Fibroblast of skin of back (primary cell): Measurements from ENCODE around the gene NUMBL.
A peak's percentile ranks its signal among the peaks of the same experiment; 100 is the strongest.
"Not testable (repeated sequence)": the region's sequence is repeated elsewhere in the genome, so short reads cannot be mapped to it uniquely, and the experiment has no call there.

Experiments
- DNase-seq: peaks from one replicate; pipeline ENCODE4 v3.0.0-alpha.2; 2013

Gene NUMBL

DNA sequence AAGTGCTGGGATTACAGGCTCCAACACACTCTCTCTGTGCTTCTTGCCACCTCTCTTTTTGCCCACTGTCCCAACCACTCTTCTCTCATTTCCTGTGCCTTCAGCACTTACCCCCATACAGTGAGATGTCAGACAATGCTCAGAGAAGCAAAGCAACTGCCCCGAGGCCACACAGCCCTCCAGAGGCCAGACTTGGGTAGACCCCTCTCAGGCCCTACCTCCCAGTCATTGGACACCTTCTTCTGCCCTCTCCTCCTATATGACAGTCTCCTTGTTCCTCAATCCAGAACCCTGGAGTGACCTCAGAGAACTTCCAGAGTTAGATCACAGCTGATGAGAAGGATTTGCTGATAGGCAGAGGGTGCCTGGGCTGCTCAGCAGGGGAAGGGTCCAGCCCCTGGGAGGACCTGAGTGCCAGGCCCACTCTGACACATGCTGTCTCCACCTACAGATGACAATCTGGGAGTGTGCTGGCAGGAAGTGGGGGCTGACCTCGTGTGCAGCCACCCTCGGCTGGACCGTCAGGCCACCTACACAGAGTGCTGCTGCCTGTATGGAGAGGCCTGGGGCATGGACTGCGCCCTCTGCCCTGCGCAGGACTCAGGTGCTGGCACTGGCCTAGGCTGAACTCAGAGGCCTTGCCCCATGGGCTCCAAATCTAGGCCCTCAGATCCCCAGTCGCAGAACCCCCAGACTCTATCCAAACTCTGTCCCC lies 64.9 kb downstream of the NUMBL start:
- no peak for DNase-seq

DNA sequence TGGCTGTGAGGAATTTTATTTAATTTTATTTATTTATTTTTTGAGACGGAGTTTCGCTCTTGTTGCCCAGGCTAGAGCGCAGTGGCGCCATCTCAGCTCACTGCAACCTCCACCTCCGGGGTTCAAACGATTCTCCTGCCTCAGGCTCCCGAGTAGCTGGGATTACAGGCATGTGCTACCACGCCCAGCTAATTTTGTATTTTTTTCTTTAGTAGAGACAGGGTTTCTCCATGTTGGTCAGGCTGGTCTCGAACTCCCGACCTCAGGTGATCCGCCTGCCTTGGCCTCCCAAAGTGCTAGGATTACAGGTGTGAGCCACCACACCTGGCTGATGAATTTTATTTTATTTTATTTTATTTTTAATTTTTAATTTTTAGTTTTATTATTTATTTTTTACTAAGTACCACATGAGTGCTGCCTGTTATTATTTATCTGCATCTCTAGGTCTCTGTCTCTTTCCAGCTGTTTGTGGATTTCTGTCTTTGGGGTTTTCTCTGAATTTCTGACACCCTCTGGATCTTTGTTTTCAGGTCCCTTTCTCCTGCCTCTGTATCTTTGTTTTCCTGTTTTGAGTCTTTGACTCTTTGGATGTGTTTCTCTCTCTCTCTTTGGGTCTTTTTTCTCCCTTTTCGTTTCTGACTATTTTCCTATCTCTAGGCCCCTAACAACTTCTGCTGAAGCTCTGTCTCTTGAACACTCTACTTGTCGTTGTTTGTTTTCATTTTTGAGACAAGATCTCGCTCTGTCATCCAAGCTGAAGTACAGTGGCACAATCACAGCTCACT lies 65.9 kb downstream of the NUMBL start:
- DNase-seq: not testable (repeated sequence)

DNA sequence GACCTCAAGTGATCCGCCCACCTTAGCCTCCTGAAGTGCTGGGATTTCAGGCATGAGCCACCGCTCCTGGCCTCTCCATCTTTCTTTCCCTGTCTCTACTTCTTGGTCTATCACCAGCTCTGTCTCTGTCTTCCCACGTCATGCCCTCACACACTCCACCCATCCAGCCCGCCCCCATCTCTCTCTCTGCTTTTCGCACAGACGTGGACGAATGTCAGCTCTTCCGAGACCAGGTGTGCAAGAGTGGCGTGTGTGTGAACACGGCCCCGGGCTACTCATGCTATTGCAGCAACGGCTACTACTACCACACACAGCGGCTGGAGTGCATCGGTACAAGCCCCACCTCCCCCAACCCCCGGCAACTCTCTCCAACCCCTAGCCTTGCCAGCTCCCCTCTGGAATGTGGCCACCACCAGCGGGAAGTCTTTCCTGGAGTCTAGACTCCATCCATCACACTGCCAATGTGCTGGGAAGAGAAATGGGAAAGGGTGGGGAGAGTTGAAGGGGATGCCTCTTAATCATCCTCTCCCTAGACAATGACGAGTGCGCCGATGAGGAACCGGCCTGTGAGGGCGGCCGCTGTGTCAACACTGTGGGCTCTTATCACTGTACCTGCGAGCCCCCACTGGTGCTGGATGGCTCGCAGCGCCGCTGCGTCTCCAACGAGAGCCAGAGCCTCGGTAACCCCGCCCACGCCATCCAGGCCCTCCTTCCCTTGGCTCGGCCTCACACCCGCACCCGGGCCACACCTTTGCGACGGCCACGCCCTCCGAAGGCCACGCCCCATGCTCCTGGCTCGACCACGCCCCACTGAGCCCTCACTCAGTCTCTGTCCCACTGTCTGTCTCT lies 66.8 kb downstream of the NUMBL start:
- DNase-seq: peak; percentile 58

DNA sequence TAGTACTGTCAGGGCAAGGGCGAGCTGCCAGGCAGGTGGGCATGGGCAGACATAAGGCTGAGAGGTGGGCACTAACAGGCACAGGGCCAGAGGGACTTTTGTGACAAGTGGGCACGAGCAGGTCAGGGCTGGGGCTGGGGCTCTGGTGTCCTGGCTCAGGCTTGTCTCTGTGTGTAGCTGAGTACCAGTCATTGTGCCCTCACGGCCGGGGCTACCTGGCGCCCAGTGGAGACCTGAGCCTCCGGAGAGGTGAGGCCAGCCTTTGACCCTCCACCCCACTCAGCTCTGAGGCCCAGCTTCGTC lies 67.7 kb downstream of the NUMBL start:
- DNase-seq: no peak

DNA sequence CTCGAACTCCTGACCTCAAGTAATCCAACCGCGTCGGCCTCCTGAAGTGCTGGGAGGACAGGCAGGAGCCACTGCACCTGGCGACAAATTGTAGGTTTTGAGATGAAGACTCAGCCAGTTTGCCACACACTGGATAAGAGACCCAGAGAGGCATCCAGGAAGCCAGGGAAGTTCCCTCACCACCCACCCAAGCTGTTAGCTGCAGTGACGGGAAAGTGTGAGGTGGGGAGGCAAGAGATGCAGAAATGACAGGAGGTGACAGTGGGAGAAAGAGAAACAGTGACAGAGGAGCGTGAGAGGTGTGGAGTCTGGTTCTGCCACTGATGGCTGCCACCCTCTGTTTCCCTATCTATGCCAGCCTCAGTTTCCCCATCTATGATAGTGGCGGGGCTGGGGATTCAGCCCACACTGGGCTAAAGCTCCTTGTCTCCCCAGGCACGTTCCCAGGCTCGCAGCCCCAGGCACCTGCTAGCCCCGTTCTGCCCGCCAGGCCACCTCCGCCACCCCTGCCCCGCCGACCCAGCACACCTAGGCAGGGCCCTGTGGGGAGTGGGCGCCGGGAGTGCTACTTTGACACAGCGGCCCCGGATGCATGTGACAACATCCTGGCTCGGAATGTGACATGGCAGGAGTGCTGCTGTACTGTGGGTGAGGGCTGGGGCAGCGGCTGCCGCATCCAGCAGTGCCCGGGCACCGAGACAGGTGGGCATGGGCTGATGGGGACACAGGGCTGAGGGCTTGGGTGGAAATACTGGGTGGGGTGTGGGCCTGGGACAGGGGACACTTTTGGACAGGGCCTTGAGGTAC lies 68.3 kb downstream of the NUMBL start:
- no peak for DNase-seq

DNA sequence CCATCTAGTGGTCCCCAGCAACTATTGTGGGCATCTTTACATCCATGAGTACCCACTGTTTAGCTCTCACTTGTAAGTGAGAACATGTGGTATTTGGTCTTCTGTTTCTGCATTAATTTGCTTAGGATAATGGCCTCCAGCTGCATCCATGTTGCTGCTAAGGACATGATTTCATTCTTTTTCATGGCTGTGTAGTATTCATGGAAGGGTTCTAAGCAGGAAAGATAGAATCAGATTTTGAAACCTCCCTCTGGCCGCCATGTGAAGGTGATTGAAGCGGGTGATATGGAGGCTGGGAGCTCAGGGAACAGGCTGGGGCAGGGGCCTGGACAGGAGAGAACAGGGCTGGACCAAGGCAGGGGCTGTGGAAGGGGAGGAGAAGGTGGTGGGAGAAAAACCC lies 69.2 kb downstream of the NUMBL start:
- DNase-seq: no peak

DNA sequence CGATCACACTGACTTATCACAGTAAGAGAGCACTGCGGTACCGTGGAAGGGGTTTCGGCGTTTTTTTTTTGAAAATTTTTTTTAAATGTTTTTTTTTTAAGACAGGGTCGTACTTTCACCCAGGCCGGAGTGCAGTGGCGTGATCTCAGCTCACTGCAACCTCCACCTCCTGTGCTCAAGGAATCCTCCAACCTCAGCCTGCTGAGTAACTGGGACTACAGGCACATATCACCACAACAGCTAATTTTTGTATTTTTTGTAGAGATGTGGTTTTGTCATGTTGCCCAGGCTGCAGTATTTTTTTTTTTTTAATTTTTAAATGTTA lies 70.3 kb downstream of the NUMBL start:
- no peak for DNase-seq

DNA sequence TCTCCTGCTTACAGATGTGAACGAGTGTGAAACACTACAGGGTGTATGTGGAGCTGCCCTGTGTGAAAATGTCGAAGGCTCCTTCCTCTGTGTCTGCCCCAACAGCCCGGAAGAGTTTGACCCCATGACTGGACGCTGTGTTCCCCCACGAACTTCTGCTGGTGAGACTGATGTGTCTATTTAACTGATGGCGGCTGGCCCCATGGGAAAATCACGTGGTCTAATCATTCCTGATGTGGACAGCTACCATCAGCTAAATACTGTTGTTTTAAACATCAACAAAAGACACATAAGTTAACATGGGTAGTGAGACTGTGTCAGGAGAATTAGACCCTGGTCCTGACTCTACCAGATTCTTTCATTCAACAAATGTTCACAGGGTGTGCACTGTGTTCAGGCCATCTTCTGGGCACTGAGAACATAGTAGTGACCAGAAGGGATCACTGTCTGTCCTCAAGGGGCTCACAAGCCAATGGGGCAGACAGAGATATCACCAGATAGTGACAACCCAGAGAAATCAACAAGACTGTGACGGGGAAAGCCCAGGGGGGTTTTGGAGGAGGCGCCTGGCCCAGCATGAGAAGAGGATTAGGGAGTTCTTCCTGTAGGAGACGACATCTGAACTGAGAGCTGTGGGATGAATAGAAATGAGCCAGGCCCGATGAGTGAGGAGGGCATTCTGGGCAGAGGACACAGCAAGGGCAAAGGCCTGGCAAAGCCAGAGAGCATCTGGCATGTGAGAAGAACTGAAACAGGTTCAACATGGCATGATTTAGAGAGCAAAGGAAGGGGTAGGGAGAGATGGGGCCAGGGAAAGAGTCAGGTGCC lies 70.9 kb downstream of the NUMBL start:
- DNase-seq: no peak

DNA sequence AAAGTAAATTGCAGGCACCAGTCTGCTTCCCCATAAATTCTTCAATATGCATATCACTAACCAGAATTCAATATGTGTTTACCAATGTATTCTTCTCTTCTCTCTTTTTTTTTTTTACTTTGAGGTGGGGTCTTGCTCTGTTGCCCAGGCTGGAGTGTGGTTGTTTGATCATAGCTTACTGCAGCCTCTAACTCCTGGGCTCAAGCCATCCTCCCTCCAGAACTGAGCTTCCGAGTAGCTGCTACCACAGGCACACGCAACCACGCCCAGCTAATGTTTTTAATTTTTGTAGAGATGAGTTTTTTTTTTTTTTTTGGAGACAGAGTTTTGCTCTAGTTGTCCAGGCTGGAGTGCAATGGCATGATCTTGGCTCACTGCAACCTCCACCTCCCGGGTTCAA lies 72.5 kb downstream of the NUMBL start:
- no peak for DNase-seq

DNA sequence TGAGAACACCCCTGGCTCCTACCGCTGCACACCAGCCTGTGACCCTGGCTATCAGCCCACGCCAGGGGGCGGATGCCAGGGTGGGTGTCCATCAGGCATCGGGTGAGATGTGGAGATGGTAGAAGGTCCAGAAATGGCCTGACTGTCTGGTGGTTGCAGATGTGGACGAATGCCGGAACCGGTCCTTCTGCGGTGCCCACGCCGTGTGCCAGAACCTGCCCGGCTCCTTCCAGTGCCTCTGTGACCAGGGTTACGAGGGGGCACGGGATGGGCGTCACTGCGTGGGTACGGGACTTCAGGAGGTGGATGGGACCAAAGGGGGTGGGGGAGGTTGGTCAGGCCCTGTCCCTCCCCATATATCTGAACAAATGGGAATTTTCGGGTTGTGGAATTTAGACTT lies 73.5 kb downstream of the NUMBL start:
- no peak for DNase-seq

DNA sequence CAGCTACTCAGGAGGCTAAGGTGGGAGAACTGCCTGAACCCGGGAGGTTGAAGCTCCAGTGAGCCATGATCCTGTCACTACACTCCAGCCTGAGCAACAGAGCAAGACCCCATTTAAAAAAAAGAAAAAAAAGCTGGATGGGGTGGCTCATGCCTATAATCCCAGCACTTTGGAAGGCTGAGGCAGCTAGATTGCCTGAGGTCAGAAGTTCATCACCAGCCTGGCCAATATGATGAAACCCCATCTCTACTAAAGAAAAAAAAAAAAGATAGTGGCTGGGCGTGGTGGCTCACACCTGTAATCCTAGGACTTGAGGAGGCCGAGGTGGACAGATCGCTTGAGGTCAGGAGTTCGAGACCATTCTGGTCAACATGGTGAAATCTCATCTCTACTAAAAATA lies 74.3 kb downstream of the NUMBL start:
- no peak for DNase-seq
